HG03565 (cell line): ENCODE results near the gene MDFI.

Source experiments
- ATAC-seq: cut with Tn5 transposase; IDR thresholded peaks from one replicate; pipeline ENCODE4 v1.9.1; 2021; ENCODE audit warnings: mild to moderate bottlenecking, moderate library complexity; ENCODE audit not compliant: unreplicated experiment

Gene MDFI

GRCh38 chr6:41670703-41671360 lies 32.6 kb downstream of the MDFI start:
- ATAC-seq, result no peak

- no peak for ATAC-seq
Measured at GRCh38 chr6:41671376-41671775, 33.1 kb downstream of the MDFI start.

- no peak for ATAC-seq
Measured at GRCh38 chr6:41672016-41672415, 33.7 kb downstream of the MDFI start.

GRCh38 chr6:41672816-41673703 lies 34.8 kb downstream of the MDFI start:
- ATAC-seq, result no peak

GRCh38 chr6:41673704-41674000 lies 35.4 kb downstream of the MDFI start:
- no peak for ATAC-seq

- no peak for ATAC-seq
Measured at GRCh38 chr6:41674231-41675000, 36.1 kb downstream of the MDFI start.

- ATAC-seq, result no peak
Measured at GRCh38 chr6:41675176-41675775, 37.0 kb downstream of the MDFI start.

- no peak for ATAC-seq
Measured at GRCh38 chr6:41675992-41676391, 37.7 kb downstream of the MDFI start.

- ATAC-seq, result no peak
Measured at GRCh38 chr6:41676431-41676830, 38.2 kb downstream of the MDFI start.

GRCh38 chr6:41677124-41677921 lies 39.1 kb downstream of the MDFI start:
- ATAC-seq, result no peak

- no peak for ATAC-seq
Measured at GRCh38 chr6:41678511-41679084, 40.3 kb downstream of the MDFI start.

- ATAC-seq, result no peak
Measured at GRCh38 chr6:41679696-41680095, 41.4 kb downstream of the MDFI start.

GRCh38 chr6:41680182-41680965 lies 42.1 kb downstream of the MDFI start:
- no peak for ATAC-seq

- no peak for ATAC-seq
Measured at GRCh38 chr6:41682056-41682477, 43.8 kb downstream of the MDFI start.

GRCh38 chr6:41682497-41683272 lies 44.4 kb downstream of the MDFI start:
- no peak for ATAC-seq

GRCh38 chr6:41683273-41683522 lies 44.9 kb downstream of the MDFI start:
- ATAC-seq, result no peak

GRCh38 chr6:41683523-41684310 lies 45.4 kb downstream of the MDFI start:
- ATAC-seq, result no peak
